Measurements from ENCODE around the gene SEC24D.

SEC24D gene

DNA sequence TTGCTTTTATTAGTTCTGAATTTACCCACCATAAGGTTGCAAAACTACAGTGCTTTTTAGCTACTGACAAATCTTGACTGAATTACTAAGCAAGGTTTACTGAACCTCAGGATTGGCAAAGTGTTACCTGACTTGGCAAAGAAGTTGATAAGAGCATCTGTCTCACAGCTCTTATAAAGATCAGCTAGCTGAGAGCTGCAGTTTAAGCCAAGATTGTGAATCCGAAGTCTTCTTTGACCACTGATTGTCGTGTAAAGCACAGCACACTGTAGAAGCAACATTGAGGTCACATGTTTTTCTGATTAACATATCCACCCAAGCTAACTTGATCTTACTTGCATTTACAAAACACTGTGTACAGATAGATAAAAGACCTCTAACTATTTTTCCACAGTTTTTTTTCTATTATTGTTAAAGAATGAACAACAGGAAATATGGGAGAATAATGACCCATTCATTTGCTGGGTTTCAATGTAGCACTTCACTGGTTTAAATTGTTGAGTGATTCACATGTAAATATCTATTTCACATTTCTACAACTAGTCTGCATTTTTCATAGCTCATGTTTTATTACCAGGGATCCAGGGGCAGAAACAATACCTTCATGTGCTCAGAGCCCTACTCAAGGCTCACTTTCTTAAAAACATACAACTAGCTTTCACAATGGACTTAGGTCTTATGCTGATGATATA is 96.8 kb downstream of the SEC24D start:
- TF ChIP-seq POLR2AphosphoS5 (IDR thresholded peaks at IDR 0.05; ENCODE audit: low read depth, low read length), result no peak
- no peak for TF ChIP-seq TAF1 (IDR thresholded peaks at IDR 0.05; ENCODE audit: borderline replicate concordance, low read depth, low read length)
- no peak for TF ChIP-seq POLR2A (IDR thresholded peaks at IDR 0.05; ENCODE audit: low read depth, low read length)
- DNase-seq (ENCODE audit: insufficient read length) (no peak), FAIRE-seq (no peak)

DNA sequence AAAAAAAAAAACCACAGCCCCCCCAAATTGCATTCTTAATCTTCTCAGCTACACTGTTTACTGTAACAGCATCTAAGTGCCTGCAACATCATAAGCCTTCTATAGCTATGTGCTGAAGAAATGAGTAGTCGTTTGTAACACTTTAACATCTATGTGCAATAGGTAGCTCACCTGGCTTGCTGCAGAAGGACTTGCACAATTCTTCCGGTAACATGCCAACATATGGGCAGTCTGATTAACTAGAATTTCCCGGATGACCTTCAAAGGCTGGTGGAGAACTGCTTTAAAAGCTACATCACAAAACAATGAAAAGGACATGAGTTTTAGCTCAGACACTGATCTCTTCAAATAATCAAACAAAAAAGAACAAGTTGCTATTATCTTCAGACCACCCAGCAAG is 97.8 kb downstream of the SEC24D start:
- FAIRE-seq (no peak), DNase-seq (ENCODE audit: insufficient read length) (no peak)

DNA sequence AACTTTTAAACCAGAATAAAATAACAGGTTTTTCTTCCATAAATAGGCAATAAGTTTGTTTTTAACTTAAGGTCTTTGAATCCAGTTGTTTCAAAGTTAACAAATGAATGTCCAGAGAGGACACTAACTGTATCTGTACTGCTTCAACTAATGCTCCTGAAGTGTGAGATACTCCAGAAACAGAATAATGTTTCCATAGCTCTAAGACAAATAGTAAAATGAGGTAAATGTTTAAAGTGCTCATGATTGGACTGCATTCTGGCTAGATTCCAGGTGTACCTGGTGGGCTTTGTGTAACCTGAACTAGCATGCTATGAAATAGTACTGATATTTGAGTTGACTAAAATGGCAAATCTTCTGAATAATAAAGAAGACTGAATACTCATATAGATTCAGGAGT is 99.0 kb downstream of the SEC24D start:
- no peak for DNase-seq (ENCODE audit: insufficient read length)
- TF ChIP-seq POLR2A (IDR thresholded peaks at IDR 0.05; ENCODE audit: low read depth, low read length) (no peak), POLR2AphosphoS5 (IDR thresholded peaks at IDR 0.05; ENCODE audit: low read depth, low read length) (no peak), TAF1 (IDR thresholded peaks at IDR 0.05; ENCODE audit: borderline replicate concordance, low read depth, low read length) (no peak)
- no peak for FAIRE-seq

More for the DNA sequence above, 97.8 kb downstream of the SEC24D start:
- TF ChIP-seq POLR2A (IDR thresholded peaks at IDR 0.05; ENCODE audit: low read depth, low read length) (no peak), TAF1 (IDR thresholded peaks at IDR 0.05; ENCODE audit: borderline replicate concordance, low read depth, low read length) (no peak), POLR2AphosphoS5 (IDR thresholded peaks at IDR 0.05; ENCODE audit: low read depth, low read length) (no peak)

DNA sequence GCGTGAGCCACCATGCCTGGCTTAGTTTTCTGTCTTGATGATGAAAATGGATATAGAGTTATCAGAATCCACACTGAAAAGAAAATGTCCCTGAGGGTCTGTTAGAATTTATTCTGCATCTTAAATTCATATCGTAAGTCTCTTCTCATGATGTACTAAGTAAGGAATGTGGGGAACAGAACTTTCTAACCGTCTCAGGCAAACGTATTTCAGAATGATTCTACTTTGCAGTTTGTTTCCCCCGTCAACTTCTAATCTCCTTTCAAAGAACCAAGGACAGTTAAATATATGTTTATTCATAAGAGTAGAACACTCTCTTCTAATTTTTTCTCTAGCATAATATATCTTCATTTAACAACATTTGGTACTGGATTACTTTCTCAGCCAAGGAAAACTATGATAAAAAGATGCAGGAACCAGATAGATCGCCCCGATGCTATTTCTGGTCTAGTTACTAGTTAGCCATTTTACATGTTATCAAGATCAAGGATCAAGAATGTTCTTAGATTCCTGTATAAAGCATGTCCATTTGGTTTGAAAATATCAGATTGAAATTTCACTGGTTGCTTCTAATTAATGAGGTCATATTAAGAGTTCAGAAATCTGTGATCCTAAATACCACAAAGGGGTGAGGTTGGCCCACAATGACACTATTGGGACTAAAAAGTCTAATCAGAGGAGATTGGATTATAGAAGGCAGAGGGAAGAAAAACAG is 101.3 kb downstream of the SEC24D start:
- no peak for DNase-seq (ENCODE audit: insufficient read length)
- TF ChIP-seq POLR2A (IDR thresholded peaks at IDR 0.05; ENCODE audit: low read depth, low read length), result no peak
- TF ChIP-seq TAF1 (IDR thresholded peaks at IDR 0.05; ENCODE audit: borderline replicate concordance, low read depth, low read length), result no peak
- TF ChIP-seq POLR2AphosphoS5 (IDR thresholded peaks at IDR 0.05; ENCODE audit: low read depth, low read length), result no peak
- FAIRE-seq, result peak; percentile 30

DNA sequence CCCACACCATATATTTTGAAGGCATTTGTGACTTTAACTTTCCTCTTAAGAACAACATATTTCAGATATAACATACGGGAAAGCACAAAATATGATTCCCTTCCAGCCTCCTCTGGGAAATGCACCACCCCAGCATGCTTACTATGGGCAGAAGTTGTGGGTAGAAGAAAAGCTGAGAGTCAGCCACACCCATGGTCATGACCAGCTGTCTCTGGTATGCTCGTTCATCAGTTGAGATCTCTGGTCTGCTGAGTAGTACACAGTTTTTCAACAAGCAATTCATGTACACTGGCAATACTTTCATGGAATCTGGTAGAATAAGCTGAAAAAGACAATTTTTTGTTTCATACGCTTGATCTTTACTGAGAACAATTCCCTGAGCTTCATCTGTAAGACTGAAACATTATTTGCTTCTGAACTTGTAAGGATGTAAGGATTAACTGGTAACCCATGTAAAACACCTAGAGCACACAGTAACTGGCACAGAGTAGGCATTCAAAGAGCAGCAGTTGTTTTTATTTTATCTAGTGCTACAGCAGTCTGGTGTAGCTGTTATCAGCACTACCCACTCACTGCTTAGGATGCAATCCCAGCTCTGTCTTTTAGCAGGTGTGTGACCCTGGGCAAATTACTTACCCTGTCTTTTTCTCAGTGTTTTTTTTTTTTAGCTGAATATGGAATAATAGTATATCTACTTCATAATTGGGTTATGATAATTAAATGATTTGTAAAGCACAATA is 103.2 kb downstream of the SEC24D start:
- DNase-seq (ENCODE audit: insufficient read length) (no peak), FAIRE-seq (no peak)
- TF ChIP-seq POLR2A (IDR thresholded peaks at IDR 0.05; ENCODE audit: low read depth, low read length) (no peak), TAF1 (IDR thresholded peaks at IDR 0.05; ENCODE audit: borderline replicate concordance, low read depth, low read length) (no peak), POLR2AphosphoS5 (IDR thresholded peaks at IDR 0.05; ENCODE audit: low read depth, low read length) (no peak)

DNA sequence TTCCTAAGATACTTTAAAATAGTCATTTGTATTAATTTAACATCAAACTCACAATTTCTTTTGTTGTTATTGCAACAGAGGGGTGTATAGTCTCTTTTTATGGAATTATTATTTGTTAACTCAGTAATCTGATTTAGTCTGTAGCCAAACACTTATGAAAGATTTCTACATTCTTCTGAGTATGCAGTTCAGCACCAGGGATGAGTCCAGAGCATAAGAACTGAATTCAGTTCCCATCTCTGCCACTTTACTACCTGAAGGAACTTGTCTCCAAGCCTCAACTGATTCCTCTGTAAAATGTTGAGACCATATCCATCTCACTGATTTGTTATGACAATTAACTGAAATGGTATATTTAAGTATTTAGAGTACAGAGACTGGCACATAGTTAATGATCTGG is 105.2 kb downstream of the SEC24D start:
- TF ChIP-seq TAF1 (IDR thresholded peaks at IDR 0.05; ENCODE audit: borderline replicate concordance, low read depth, low read length), result no peak
- no peak for TF ChIP-seq POLR2AphosphoS5 (IDR thresholded peaks at IDR 0.05; ENCODE audit: low read depth, low read length)
- TF ChIP-seq POLR2A (IDR thresholded peaks at IDR 0.05; ENCODE audit: low read depth, low read length), result no peak
- DNase-seq (ENCODE audit: insufficient read length) (no peak), FAIRE-seq (no peak)

DNA sequence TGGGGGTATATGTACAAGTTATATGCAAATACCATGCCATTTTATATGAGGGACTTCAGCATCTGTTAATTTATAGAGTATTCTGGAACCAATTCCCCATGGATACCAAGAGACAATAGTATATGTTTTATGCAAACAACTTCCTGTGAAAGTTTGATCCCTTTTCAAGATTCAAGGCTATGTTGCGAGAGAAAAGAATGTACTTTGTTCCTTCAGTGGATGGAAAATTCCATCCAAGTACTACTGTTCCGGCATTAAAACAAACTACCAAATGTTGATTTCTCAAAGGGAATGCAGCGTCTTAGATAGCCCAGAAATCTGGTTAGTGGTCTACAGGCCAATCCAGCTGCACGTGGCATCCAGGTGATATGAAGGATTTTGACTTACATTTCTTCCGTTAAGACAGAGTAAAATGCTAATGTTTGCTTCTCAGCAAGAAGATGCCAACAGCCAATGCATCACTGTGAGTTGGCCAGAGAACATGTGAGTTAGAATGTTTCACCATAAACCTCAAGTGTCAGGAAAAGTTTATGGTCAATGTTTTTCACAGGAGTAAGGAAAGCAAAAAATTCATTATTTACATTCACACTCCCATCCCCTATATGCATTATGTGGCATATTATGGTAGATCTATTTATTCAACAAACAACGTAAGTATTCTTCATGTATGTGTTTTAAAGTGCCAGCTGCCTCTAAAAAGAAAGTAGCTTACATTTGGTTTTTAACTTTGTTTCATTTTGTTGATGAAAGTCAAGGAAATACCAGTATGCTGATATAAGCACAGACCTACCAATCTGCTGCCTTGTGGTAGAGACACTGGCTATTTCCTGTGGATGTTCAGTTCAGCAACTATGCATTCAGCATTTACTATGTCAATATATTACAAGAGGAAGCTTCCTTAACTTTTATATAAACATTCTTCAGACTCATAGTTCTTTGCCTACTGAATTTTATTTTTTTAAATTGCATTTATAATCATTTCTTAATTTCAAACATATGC is 106.3 kb downstream of the SEC24D start:
- DNase-seq (ENCODE audit: insufficient read length) (no peak), FAIRE-seq (peak; percentile 14)
- no peak for TF ChIP-seq POLR2A (IDR thresholded peaks at IDR 0.05; ENCODE audit: low read depth, low read length)
- no peak for TF ChIP-seq TAF1 (IDR thresholded peaks at IDR 0.05; ENCODE audit: borderline replicate concordance, low read depth, low read length)
- no peak for TF ChIP-seq POLR2AphosphoS5 (IDR thresholded peaks at IDR 0.05; ENCODE audit: low read depth, low read length)

DNA sequence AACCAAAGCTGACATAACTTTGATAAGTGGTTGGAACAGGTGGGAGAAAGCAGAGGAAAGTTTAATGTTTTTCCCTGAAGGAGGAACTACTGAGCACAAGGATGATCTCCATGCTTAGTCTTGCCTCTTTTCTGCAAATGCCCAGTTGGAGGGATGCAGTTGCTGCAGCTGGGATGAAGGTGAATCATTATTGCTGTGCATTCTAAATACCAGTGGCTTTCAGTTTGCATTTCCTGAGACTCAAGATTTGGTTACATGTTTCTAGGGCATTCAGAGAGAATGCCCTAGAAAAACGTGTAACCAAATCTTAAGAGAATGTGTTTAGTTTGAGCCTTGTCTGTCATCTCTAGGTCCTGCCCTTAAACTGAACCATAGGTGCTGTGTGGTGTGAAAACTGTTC is 108.6 kb downstream of the SEC24D start:
- TF ChIP-seq TAF1 (IDR thresholded peaks at IDR 0.05; ENCODE audit: borderline replicate concordance, low read depth, low read length), result no peak
- no peak for TF ChIP-seq POLR2A (IDR thresholded peaks at IDR 0.05; ENCODE audit: low read depth, low read length)
- TF ChIP-seq POLR2AphosphoS5 (IDR thresholded peaks at IDR 0.05; ENCODE audit: low read depth, low read length), result no peak
- FAIRE-seq (no peak), DNase-seq (ENCODE audit: insufficient read length) (no peak)

DNA sequence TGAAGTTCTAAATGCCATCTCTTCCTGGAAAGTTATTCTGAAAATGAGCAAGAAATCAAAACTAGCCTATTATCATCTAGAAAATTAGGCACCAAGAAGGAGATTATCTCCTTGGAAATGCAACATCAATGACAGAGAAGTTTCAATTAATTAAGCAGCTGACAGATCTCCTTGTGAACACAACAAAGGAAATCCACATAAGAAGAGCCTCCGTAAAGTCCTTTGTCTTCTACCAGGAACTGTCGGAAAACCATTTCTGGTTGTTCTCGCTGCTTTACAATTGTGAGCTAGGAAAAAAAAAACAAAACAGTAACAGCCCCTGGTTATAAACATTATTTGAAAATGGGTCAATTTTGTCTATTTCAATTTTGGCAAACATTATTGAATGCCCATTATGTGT is 112.6 kb downstream of the SEC24D start:
- FAIRE-seq, result no peak
- no peak for TF ChIP-seq TAF1 (IDR thresholded peaks at IDR 0.05; ENCODE audit: borderline replicate concordance, low read depth, low read length)
- no peak for TF ChIP-seq POLR2A (IDR thresholded peaks at IDR 0.05; ENCODE audit: low read depth, low read length)
- no peak for TF ChIP-seq POLR2AphosphoS5 (IDR thresholded peaks at IDR 0.05; ENCODE audit: low read depth, low read length)
- no peak for DNase-seq (ENCODE audit: insufficient read length)

DNA sequence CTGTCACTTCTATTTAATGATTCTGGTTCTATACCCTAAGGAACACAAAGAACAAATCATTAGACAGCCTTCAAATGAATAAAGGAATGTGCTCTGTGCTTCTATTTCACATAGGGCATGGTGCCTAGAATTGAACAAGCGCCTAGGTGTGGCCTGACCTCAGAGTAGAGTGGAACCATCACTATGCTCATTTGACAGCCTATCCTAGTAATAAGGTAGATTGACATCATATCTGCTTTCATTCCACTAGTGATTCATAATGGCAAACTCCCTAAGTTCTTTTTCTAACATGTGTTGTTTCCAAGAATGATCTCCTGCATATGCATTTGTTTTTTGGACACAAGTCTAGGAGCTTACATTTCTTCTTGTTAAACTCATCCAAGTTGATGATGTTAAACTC is 114.2 kb downstream of the SEC24D start:
- TF ChIP-seq POLR2A (IDR thresholded peaks at IDR 0.05; ENCODE audit: low read depth, low read length) (no peak), TAF1 (IDR thresholded peaks at IDR 0.05; ENCODE audit: borderline replicate concordance, low read depth, low read length) (no peak), POLR2AphosphoS5 (IDR thresholded peaks at IDR 0.05; ENCODE audit: low read depth, low read length) (no peak)
- DNase-seq (ENCODE audit: insufficient read length), result no peak
- no peak for FAIRE-seq

All from GM12892 (cell line).